Activated CD4-positive, alpha-beta T cell treated with anti-CD3 and anti-CD28 coated beads, Interleukin-2, amount 10 ng/mL, durations not matched to agents 24 days and 14 days (primary cell): ENCODE measurements around the gene MACROH2A2. TPM values are rescaled to one million over a fixed set of nuclear protein-coding genes. Genes with fewer than 3 reads are reported as not detected.

Experiments used
- DNase-seq: peaks from one replicate; pipeline ENCODE4 v3.0.0; 2022
- H3K27ac Mint-ChIP-seq: one replicate; pipeline ENCODE4 v1.8.0; 2022; ENCODE audit warnings: mild to moderate bottlenecking, mixed read lengths
- H3K27me3 Mint-ChIP-seq: one replicate; pipeline ENCODE4 v1.8.0; 2022; ENCODE audit warnings: mixed read lengths
- H3K36me3 Mint-ChIP-seq: one replicate; pipeline ENCODE4 v1.8.0; 2022; ENCODE audit warnings: low read depth, mild to moderate bottlenecking, mixed read lengths
- H3K4me1 Mint-ChIP-seq: one replicate; pipeline ENCODE4 v1.8.0; 2021; ENCODE audit warnings: mixed read lengths
- H3K4me3 Mint-ChIP-seq: one replicate; pipeline ENCODE4 v1.8.0; 2022; ENCODE audit warnings: mild to moderate bottlenecking, moderate library complexity, mixed read lengths
- H3K9me3 Mint-ChIP-seq: one replicate; pipeline ENCODE4 v1.8.0; 2021; ENCODE audit warnings: mixed read lengths
- intact Hi-C: fragments of 100-400 bp; cut with micrococcal nuclease; formaldehyde crosslinking; loops from one replicate; pipeline ENCODE4 v1.15.1; 2023
- total RNA-seq: library from RNA; stranded (reverse); gene quantifications from 2 replicates; pipeline ENCODE4 v1.2.3, GENCODE V29; 2022

Gene MACROH2A2
- total RNA-seq, 1 donor from 2014 or later = 4.5 TPM

DNA sequence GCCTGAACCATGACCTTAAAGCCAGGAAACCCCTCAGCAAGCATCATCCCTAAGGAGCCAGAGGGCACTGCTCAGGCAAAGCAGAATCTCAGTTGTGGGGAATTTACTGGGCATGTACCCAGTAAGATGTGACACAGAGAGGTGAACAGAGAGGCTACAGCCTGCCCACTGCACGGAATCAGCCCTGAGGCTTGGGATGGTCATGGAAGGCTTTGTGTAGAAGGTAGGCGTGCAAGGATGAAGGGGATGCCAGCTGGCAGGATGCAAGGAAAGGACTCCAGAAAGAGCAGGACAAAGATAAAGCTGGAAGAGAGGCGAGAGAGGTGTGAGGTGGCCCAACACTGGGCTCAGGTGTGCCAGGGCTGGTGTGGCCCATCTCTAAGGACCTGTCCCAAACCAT, 82.4 kb downstream of the MACROH2A2 start:
- intact Hi-C loops = no loop called here
- Mint-ChIP-seq H3K9me3 (no peaks in the 10 kb centered on the region), H3K4me1 (peaks cover 13% of the 10 kb centered on the region), H3K4me3 (no peak overlapping the region), H3K36me3 (peaks cover 5% of the 10 kb centered on the region), H3K27me3 (peaks cover 2% of the 10 kb centered on the region), H3K27ac (no peak overlapping the region)
- no peak for DNase-seq

DNA sequence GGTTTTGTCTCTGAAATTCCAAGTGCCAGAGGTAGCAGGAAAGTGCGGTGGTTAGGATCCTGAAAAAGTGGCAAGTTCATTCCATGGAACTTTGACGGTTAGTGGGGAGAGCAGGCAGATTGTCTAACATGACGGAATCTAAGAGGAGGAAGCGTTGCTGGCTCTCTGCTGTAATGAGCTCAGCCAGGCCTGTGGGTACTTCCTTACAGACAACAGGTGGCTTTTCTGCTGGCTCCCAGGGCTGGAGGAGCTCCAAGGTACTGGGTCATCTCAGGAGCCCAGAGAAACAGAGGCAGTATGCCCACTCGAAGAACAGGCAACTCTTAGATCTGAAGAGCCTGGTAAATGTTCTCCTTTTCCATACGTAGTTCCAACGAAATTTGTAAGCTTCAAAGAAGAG, 83.0 kb downstream of the MACROH2A2 start:
- no peaks in the 10 kb centered on the region for H3K9me3 Mint-ChIP-seq
- H3K27me3 Mint-ChIP-seq = peaks cover 2% of the 10 kb centered on the region
- no peak overlapping the region for H3K4me3 Mint-ChIP-seq
- H3K4me1 Mint-ChIP-seq = peaks cover 13% of the 10 kb centered on the region
- H3K27ac Mint-ChIP-seq = no peak overlapping the region
- intact Hi-C loops = no loop called here
- H3K36me3 Mint-ChIP-seq = peaks cover 5% of the 10 kb centered on the region
- no peak for DNase-seq

DNA sequence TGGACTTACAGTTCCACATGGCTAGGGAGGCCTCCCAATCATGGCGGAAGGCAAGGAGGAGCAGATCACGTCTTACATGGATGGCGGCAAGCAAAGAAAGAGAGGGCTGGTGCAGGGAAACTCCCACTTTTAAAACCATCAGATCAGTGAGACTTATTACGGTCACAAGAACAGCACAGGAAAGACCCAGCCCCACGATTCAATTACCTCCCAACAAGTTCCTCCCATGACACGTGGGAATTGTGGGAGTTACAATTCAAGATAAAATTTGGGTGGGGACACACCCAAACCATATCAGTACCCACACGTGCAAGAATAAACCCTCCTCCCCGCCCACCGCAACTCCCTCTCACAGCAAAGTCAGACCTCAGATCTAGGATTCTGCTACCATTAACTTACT, 84.5 kb downstream of the MACROH2A2 start:
- Mint-ChIP-seq H3K9me3 (no peaks in the 10 kb centered on the region), H3K4me1 (peaks cover 8% of the 10 kb centered on the region), H3K36me3 (peaks cover 4% of the 10 kb centered on the region), H3K4me3 (no peak overlapping the region), H3K27me3 (peaks cover 2% of the 10 kb centered on the region), H3K27ac (no peak overlapping the region)
- intact Hi-C loops = no loop called here
- DNase-seq = no peak

DNA sequence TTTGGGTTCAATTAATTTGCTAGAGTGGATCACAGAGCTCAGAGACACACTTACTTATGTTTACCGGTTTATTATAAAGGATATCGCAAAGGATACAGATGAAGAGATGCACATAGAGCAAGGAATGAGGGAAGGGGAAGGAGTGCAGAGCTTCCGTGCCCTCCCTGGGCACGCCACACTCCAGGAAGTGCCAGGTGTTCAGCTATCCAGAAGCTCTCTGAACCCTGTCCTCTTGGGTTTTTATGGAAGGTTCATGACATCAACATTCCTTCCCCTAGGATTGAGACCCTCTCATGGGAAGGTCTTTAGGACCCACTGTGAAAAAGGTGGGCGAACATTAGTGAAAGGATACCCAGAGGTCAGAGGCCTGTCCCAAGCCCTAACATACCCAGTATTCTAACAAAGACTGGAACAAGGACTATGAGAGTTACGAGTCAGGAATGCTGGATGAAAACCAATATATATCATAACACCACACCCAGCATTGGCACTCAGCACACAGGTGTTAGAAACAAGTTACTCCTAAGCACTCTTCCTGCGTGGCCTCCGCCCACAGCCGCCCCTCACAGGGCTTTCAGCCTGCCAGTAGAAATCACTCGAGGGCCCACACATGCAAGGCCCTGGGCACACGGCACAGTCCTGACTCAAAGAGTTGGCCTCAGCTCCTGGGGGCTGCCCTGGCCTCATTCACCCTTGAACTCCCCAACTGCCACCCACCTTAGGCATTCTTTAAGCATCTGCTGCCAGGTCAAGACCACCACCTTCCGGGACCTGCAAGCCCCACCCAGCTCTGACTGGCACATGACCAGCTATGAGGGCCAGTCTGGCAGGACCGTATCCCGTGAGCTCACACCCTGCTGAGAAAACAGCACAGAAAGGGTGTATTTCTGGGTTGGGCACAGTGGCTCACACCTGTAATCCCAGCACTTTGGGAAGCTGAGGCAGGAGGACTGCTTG, 85.6 kb downstream of the MACROH2A2 start:
- H3K9me3 Mint-ChIP-seq = no peaks in the 10 kb centered on the region
- no peak overlapping the region for H3K4me3 Mint-ChIP-seq
- intact Hi-C loops = no loop called here

DNA sequence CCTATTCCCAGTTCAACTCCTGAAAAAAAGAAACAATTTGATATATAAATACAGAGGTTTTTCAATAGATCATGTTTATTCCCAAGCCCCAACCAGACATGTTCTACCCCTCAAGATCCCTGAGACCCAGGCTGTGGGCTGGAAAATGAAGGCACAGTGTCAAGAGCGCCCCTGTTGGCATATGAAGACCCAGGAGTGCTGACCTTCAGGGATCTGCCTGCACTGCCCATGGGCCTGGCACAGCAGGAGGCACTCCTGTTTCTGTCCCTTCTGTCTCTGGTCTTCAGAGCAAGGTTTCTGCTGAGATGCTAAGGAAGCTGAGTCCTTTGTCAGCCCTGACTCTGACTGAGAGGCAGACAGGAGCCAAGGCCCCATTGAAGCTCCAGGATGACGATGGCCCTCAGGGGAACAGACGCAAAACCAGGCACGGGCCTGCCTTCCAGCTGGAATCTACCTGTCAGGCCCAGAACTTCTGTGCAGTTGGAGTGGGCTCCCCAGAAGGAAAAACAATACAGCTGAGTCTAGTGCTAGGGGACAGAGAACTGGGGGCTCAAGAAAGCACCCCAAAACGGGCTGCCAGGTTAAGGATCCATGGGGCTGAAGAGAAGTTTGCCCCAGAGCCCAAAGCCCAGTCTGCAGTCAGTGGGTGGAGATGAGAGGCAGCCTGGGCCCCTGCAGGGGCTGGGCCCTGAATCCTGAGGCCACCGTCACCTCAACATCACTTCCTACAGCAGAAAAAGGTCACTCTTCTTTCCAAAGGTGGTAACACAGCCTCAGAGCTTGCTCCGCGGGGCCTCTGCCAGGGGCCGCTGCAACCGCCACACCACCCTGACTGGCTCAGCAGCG, 86.7 kb downstream of the MACROH2A2 start:
- peaks cover 1% of the 10 kb centered on the region for H3K36me3 Mint-ChIP-seq
- H3K27me3 Mint-ChIP-seq = no peaks in the 10 kb centered on the region
- DNase-seq = no peak
- intact Hi-C loops = no loop called here
- H3K27ac Mint-ChIP-seq = no peak overlapping the region
- peaks cover 5% of the 10 kb centered on the region for H3K4me1 Mint-ChIP-seq
- no peaks in the 10 kb centered on the region for H3K9me3 Mint-ChIP-seq
- H3K4me3 Mint-ChIP-seq = no peak overlapping the region

More for the DNA sequence above, 85.6 kb downstream of the MACROH2A2 start:
- peaks cover 1% of the 10 kb centered on the region for H3K36me3 Mint-ChIP-seq
- peaks cover under 1% of the 10 kb centered on the region for H3K27me3 Mint-ChIP-seq
- H3K4me1 Mint-ChIP-seq = no peaks in the 10 kb centered on the region
- H3K27ac Mint-ChIP-seq = no peak overlapping the region
- DNase-seq = no peak

DNA sequence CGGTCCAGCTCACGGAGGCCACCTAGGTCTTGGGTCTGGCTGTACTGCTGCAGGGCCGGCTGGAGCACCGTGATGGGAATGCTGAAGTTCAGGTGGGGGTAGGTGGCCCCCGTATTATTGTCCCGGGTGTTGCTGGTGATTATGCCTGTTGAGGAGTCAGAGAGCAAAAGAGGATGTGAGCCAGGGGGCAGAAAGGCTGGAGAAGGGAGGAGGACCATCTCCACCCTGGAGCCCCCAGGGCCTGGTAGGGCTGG, 87.3 kb downstream of the MACROH2A2 start:
- H3K4me3 Mint-ChIP-seq = no peak overlapping the region
- H3K9me3 Mint-ChIP-seq = no peaks in the 10 kb centered on the region
- H3K27ac Mint-ChIP-seq = no peak overlapping the region
- intact Hi-C loops = no loop called here
- H3K27me3 Mint-ChIP-seq = no peaks in the 10 kb centered on the region
- H3K36me3 Mint-ChIP-seq = peaks cover 1% of the 10 kb centered on the region
- peaks cover 9% of the 10 kb centered on the region for H3K4me1 Mint-ChIP-seq
- no peak for DNase-seq

DNA sequence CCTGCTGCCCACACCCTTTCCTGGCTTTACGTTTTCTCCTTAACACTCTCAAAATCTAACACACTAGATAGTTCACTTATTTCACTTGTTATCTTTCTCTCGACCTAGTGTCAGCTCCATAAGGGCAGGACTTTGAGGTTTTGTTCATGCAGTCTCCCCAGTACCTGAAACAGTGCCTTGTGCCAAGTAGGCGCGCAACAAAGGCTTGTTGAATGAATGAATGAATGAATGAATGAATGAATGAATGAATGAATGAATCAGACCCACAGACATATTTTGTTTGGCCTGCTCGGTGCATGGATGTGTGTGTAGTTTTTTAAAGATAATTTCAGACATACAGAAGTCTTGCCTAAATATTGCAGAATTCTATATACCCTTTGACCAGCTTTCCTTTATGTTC, 87.7 kb downstream of the MACROH2A2 start:
- H3K4me3 Mint-ChIP-seq = no peak overlapping the region
- H3K4me1 Mint-ChIP-seq = peaks cover 11% of the 10 kb centered on the region
- intact Hi-C loops = no loop called here

DNA sequence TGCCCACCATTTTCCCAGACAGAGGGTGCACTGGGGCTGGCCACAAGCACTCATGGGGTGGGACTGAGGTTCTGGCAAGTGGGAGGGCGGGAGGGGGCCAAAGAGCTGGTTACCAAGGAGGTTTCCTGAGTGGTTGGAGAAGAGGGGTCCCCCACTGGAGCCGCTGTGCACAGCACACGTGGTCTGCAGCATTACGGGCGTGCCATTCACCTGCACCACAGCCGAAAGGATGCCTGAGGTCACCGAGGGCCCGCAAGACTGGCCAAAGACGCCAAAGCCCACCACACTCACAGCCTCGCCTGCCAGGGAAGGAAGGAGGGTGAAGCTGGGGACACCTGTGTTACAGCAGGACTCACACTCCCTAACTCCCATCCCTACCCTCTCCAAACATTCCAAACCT, 89.9 kb downstream of the MACROH2A2 start:
- Mint-ChIP-seq H3K36me3 (peaks cover 4% of the 10 kb centered on the region), H3K9me3 (no peaks in the 10 kb centered on the region), H3K4me3 (no peak overlapping the region), H3K27me3 (peaks cover 2% of the 10 kb centered on the region), H3K27ac (no peak overlapping the region), H3K4me1 (peaks cover 16% of the 10 kb centered on the region)
- intact Hi-C loops = no loop called here
- DNase-seq = no peak

More for the DNA sequence above, 87.7 kb downstream of the MACROH2A2 start:
- Mint-ChIP-seq H3K36me3 (peaks cover 1% of the 10 kb centered on the region), H3K9me3 (no peaks in the 10 kb centered on the region), H3K27me3 (no peaks in the 10 kb centered on the region), H3K27ac (no peak overlapping the region)
- DNase-seq = no peak

DNA sequence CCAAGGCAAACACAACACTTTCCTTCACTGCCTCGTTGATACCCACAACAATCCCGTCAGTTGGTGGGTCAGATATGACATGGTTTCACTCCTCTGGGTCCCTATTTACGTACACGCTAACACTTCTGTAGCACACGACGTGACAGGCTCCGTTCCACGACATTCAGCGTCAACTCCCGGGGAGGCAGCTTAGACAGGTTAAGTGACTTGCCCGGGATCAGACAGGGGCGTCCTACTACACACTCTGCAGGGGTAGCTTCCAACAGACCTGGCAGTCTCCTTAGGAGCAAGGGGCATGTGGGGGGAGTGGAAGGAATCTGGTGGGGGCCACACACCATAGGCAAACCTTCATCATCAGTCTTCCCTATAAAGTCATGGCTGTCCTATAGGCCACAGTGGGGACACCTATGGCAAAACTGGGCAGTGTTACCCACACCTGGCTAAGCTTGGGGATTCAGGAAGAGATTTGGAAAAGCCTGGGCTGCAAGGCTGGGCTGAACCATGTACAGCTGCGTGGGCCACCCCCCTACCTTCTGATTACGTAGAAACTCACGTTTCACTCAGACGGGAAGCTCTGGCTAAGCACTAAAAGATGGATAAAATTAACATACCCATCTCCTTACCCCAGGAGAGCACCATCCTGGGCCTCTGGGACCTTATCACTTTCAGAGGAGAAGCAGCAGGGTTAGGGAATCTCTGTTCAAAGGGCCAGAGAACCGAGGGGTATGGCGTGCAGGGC, 91.9 kb downstream of the MACROH2A2 start:
- Mint-ChIP-seq H3K4me1 (peaks cover 16% of the 10 kb centered on the region), H3K4me3 (peak overlapping the region; percentile 94), H3K27me3 (peaks cover 2% of the 10 kb centered on the region), H3K36me3 (peaks cover 3% of the 10 kb centered on the region), H3K27ac (peak overlapping the region; percentile 79), H3K9me3 (no peaks in the 10 kb centered on the region)
- DNase-seq = no peak
- intact Hi-C loops = loop anchor here (5.0 kb wide), 1 partner anchor 48 kb away; no protein-coding TSS in a partner anchor

DNA sequence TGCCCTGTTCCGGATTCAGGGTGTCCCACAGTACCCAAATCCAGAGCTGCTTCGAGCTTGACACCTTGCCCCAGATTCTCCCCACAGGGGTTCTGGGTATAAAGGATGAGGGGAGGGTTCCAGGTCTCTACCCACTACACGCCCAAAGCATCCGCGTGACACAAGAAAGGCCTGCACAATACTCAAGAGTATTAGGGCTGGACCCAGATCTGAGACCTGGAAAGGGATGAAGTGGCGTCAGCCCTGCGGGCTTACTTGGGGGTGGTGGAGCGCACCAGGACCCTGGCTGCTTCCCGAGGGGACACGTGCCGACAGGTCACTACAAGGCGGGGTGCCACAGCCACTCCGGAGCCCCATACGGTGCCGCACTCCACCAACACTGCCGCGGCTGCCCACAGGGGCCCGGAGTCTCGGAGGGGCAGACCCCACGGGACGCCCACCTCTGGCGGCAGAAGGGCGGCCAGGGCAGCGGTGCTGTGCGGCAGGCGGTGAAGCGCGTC, 92.6 kb downstream of the MACROH2A2 start:
- intact Hi-C loops = loop anchor here (5.0 kb wide), 1 partner anchor 47 kb away; no protein-coding TSS in a partner anchor
- H3K9me3 Mint-ChIP-seq = no peaks in the 10 kb centered on the region
- peaks cover 2% of the 10 kb centered on the region for H3K27me3 Mint-ChIP-seq
- peak overlapping the region; percentile 79 for H3K27ac Mint-ChIP-seq
- peaks cover 8% of the 10 kb centered on the region for H3K36me3 Mint-ChIP-seq
- peak overlapping the region; percentile 94 for H3K4me3 Mint-ChIP-seq
- DNase-seq = no peak
- H3K4me1 Mint-ChIP-seq = peaks cover 16% of the 10 kb centered on the region

DNA sequence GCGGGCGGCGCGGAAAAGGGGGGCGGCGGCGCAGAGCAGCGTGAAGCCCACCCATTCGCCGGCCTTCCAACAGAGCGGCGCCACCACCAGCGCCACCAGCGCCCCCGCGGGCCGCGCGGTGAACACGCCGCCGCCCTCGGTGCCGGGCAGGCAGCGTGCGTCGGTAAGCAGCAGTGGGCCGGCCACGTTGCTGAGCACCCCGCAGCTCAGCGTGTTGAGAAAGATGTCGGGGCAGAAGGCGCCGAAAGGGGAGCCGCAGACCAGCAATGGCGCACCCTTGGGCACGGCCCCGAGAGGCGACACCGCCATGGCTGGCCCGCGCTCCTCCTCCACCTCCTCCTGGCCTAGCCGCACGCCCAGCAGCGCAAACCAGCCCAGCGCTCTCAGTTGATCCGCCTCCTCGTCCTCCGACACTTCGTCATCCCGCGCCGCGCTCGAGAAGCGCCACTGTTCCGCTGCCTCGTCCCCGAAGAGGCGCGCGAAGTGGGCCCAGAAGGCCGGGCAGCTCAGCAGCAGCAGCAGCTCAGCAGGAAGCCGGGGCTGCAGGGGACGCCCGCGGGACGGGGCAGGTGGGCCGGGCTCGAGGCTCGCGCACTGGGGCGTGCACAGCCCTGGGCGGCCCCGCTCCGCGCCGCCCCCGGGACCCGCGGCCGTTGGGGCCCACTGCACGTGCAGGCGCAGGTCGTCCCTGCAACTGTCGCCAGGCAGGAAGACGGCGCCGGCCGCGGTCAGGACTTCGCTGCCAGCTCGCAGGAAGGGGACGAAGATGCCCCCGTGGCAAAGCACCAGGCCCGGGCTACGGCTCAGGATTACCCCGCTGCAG, 93.2 kb downstream of the MACROH2A2 start:
- peaks cover 16% of the 10 kb centered on the region for H3K4me1 Mint-ChIP-seq
- H3K4me3 Mint-ChIP-seq = peak overlapping the region; percentile 94
- DNase-seq = peak; percentile 93
- peaks cover 2% of the 10 kb centered on the region for H3K27me3 Mint-ChIP-seq
- intact Hi-C loops = loop anchor here (1.0 to 5.0 kb wide), 6 partner anchors 14 to 258 kb away; partner anchors contain the start of genes AIFM2, EIF4EBP2 and SAR1A
- peak overlapping the region; percentile 97 for H3K27ac Mint-ChIP-seq
- no peaks in the 10 kb centered on the region for H3K9me3 Mint-ChIP-seq
- H3K36me3 Mint-ChIP-seq = peaks cover 11% of the 10 kb centered on the region

DNA sequence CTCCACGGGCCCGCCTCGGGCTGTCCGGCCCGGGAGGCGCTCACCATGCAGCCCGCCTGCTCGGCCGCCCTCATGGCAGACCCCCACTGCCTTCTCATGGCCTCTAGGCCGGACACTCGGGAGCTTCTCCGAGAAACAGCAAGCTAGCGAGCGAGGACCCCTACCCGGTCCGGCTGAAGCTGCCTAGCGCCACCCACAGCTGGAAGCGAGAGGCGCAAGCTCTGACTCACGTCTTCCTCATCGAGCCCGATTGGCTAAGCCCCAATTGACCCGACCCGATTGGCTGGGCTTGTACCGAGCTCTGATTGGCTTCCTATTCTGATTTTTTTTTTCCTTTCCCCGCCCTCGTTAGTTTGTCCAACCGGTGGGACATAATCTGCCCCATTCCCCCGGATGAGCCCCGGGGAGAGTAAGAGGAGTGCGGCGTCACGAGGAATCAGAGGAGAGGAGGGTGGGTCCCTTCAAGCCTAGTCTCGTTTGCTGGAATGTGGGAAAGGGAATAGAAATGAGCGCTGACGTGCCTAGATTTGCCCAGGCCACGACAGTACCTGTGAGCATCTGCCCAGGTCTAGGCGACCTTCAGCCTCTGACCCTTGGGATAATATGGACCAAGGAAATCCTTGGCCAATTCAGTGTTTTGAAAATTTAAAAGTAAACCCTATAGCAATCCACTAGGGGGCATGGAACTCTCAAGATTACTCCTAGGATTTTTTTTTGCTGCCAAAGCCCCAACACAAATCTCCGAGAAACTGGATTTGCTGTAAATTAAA, 94.0 kb downstream of the MACROH2A2 start, which contains the start of gene TYSND1:
TSS of gene TYSND1 (minus strand) at position 212 of the 770 bp plus-strand sequence. CDS start at position 98, 114 bp downstream.
- Mint-ChIP-seq H3K27me3 (peaks cover 2% of the 10 kb centered on the region), H3K4me1 (peaks cover 16% of the 10 kb centered on the region), H3K9me3 (no peaks in the 10 kb centered on the region), H3K36me3 (peaks cover 17% of the 10 kb centered on the region), H3K27ac (peak within 1 kb of the TSS; percentile 97), H3K4me3 (peak within 1 kb of the TSS; percentile 94)
- DNase-seq = peak; percentile 98
- intact Hi-C loops = loop anchor here (1.0 to 5.0 kb wide), 6 partner anchors 14 to 258 kb away; partner anchors contain the start of genes AIFM2, EIF4EBP2 and SAR1A
